ENCODE measurements around the gene ARSA.
A peak's percentile ranks its signal among the peaks of the same experiment; 100 is the strongest.
"Not testable (repeated sequence)": the region's sequence is repeated elsewhere in the genome, so short reads cannot be mapped to it uniquely, and the experiment has no call there.

ARSA gene

GRCh38 chr22:50643021-50643820, 15.3 kb upstream of the ARSA start:
- not testable (repeated sequence) for H3K27ac ChIP-seq (ENCODE audit: low read depth, low read length); H3K4me1 ChIP-seq (ENCODE audit: insufficient read depth, low read length); H3K9me3 ChIP-seq (ENCODE audit: low read length); H3K36me3 ChIP-seq (ENCODE audit: insufficient read depth, low read length); H3K4me3 ChIP-seq (ENCODE audit: low read depth in 1 of 2, low read length in 2 of 2); H3K9ac ChIP-seq (ENCODE audit: low read length)
- H3K27me3 ChIP-seq (ENCODE audit: control insufficient read depth in 1 of 2, insufficient read depth in 2 of 2, low read length in 2 of 2): peaks cover 8 to 23% of the 10 kb centered on the region in 2 donors

DNA sequence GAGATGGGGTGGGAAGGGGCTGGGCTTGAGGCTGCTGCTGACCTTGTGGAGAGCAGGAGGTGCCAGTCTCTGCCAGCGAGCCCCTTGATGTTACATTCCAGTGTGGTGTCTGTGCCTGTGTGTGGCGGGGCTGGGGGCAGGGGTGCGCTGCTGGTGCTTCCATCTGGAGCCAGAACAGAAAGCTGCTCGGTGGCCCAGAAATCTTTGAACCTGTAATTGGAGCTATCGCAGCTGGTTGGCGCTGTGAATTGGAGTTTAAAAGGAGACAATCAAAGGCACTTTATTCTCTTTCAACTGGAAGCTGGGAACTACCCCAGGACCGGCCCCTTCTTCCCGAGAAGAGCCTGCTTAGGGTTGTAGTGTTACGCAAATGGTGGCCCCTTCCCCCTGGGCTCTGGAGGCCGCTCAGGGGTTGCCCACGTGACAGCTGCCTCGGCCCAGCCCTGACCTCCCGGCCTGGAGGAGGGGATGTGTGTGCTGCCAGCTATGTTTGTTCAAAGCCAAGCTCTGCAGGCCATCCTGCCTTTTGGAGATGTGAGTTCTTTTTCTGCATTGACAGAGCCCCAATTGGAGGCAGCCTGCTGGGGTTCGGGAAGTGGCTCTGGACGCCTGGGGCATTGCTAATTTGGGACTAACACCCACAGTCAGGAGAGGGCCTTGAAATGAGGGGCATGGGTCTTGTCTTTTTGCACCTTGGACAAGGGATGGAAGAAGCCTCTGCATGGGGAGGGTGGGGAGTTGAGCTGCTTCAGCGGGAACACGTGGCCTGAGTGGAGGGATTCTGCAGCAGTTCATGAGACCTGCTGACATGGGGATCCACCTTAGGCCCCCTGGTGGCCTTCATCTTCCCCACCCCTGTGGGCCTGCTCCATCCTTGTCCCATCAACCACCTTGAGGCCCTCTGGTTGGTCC, 14.0 kb upstream of the ARSA start:
- H3K9ac ChIP-seq (ENCODE audit: low read length): no peak overlapping the region
- H3K4me1 ChIP-seq (ENCODE audit: insufficient read depth, low read length): no peaks in the 10 kb centered on the region
- peaks cover 8 to 23% of the 10 kb centered on the region in 2 donors for H3K27me3 ChIP-seq (ENCODE audit: control insufficient read depth in 1 of 2, insufficient read depth in 2 of 2, low read length in 2 of 2)
- no peaks in the 10 kb centered on the region for H3K9me3 ChIP-seq (ENCODE audit: low read length)
- no peaks in the 10 kb centered on the region for H3K36me3 ChIP-seq (ENCODE audit: insufficient read depth, low read length)
- H3K4me3 ChIP-seq (ENCODE audit: low read depth in 1 of 2, low read length in 2 of 2): no peak overlapping the region
- no peak overlapping the region for H3K27ac ChIP-seq (ENCODE audit: low read depth, low read length)

GRCh38 chr22:50640857-50641647, 13.1 kb upstream of the ARSA start:
- H3K4me3 ChIP-seq (ENCODE audit: low read depth in 1 of 2, low read length in 2 of 2): no peak overlapping the region
- no peaks in the 10 kb centered on the region for H3K9me3 ChIP-seq (ENCODE audit: low read length)
- no peaks in the 10 kb centered on the region for H3K4me1 ChIP-seq (ENCODE audit: insufficient read depth, low read length)
- no peak overlapping the region for H3K27ac ChIP-seq (ENCODE audit: low read depth, low read length)
- H3K27me3 ChIP-seq (ENCODE audit: control insufficient read depth in 1 of 2, insufficient read depth in 2 of 2, low read length in 2 of 2): peaks cover 8 to 23% of the 10 kb centered on the region in 2 donors
- H3K36me3 ChIP-seq (ENCODE audit: insufficient read depth, low read length): no peaks in the 10 kb centered on the region
- H3K9ac ChIP-seq (ENCODE audit: low read length): no peak overlapping the region

- H3K27ac ChIP-seq (ENCODE audit: low read depth, low read length); H3K9me3 ChIP-seq (ENCODE audit: low read length); H3K4me3 ChIP-seq (ENCODE audit: low read depth in 1 of 2, low read length in 2 of 2); H3K36me3 ChIP-seq (ENCODE audit: insufficient read depth, low read length); H3K9ac ChIP-seq (ENCODE audit: low read length); H3K4me1 ChIP-seq (ENCODE audit: insufficient read depth, low read length): not testable (repeated sequence)
- peaks cover 7 to 23% of the 10 kb centered on the region in 2 donors for H3K27me3 ChIP-seq (ENCODE audit: control insufficient read depth in 1 of 2, insufficient read depth in 2 of 2, low read length in 2 of 2)
Observed at GRCh38 chr22:50640296-50640695, 12.3 kb upstream of the ARSA start.

GRCh38 chr22:50635591-50635990, 7.6 kb upstream of the ARSA start:
- Histone ChIP-seq H3K9ac (ENCODE audit: low read length) (no peak overlapping the region), H3K4me1 (ENCODE audit: insufficient read depth, low read length) (no peaks in the 10 kb centered on the region), H3K27ac (ENCODE audit: low read depth, low read length) (no peak overlapping the region), H3K36me3 (ENCODE audit: insufficient read depth, low read length) (no peaks in the 10 kb centered on the region), H3K4me3 (ENCODE audit: low read depth in 1 of 2, low read length in 2 of 2) (no peak overlapping the region), H3K9me3 (ENCODE audit: low read length) (no peaks in the 10 kb centered on the region), H3K27me3 (ENCODE audit: control insufficient read depth in 1 of 2, insufficient read depth in 2 of 2, low read length in 2 of 2) (no peaks in the 10 kb centered on the region)

DNA sequence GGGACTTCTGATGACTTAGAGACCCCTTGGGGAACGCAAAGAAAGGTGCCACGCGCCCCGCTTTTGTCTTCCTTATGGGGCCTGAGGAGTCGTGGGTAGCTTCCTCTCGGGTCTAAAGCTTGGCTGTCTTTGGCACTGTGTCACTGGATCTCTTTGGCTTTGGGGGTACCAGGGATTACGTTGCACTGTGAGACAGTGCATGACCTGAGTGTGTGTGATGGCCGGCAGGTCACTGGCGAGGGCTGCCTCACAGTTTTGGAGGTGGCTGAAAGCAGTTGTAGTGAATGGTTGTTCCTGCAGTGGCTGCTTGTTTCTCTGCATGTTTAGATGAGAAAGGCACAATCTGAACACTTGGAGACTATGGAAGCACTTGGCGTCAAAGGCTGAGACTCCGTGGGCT, 5.8 kb upstream of the ARSA start:
- Histone ChIP-seq H3K9me3 (ENCODE audit: low read length) (no peaks in the 10 kb centered on the region), H3K27me3 (ENCODE audit: control insufficient read depth in 1 of 2, insufficient read depth in 2 of 2, low read length in 2 of 2) (no peaks in the 10 kb centered on the region), H3K4me1 (ENCODE audit: insufficient read depth, low read length) (peaks cover 4% of the 10 kb centered on the region), H3K4me3 (ENCODE audit: low read depth in 1 of 2, low read length in 2 of 2) (no peak overlapping the region), H3K36me3 (ENCODE audit: insufficient read depth, low read length) (no peaks in the 10 kb centered on the region), H3K27ac (ENCODE audit: low read depth, low read length) (no peak overlapping the region), H3K9ac (ENCODE audit: low read length) (no peak overlapping the region)

GRCh38 chr22:50633086-50633485, 5.1 kb upstream of the ARSA start:
- Histone ChIP-seq H3K9me3 (ENCODE audit: low read length) (no peaks in the 10 kb centered on the region), H3K36me3 (ENCODE audit: insufficient read depth, low read length) (no peaks in the 10 kb centered on the region), H3K27me3 (ENCODE audit: control insufficient read depth in 1 of 2, insufficient read depth in 2 of 2, low read length in 2 of 2) (no peaks in the 10 kb centered on the region), H3K27ac (ENCODE audit: low read depth, low read length) (no peak overlapping the region), H3K4me3 (ENCODE audit: low read depth in 1 of 2, low read length in 2 of 2) (no peak overlapping the region), H3K4me1 (ENCODE audit: insufficient read depth, low read length) (peaks cover 8% of the 10 kb centered on the region), H3K9ac (ENCODE audit: low read length) (no peak overlapping the region)

DNA sequence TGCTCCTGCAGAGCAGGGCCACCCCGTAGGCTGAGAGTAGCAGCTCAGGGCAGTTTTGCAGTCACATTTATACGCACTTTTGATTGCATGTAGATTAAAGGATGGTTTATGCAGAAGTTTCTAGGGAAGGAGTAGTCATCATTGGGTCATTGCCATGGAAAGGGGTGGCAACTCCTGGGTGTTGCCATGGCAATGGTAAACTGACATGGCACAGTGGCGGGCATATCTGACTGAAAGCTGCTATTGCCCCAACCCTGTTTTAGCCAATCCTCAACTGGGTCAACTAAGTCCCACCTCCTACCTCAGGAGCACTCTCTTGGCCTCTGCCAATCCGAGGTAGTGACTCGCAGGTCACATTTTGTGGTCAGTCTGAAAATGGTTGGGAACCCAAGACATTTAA, 2.4 kb upstream of the ARSA start:
- Histone ChIP-seq H3K9me3 (ENCODE audit: low read length) (no peaks in the 10 kb centered on the region), H3K36me3 (ENCODE audit: insufficient read depth, low read length) (no peaks in the 10 kb centered on the region), H3K9ac (ENCODE audit: low read length) (no peak overlapping the region), H3K4me3 (ENCODE audit: low read depth in 1 of 2, low read length in 2 of 2) (no peak overlapping the region), H3K27ac (ENCODE audit: low read depth, low read length) (no peak overlapping the region), H3K27me3 (ENCODE audit: control insufficient read depth in 1 of 2, insufficient read depth in 2 of 2, low read length in 2 of 2) (no peaks in the 10 kb centered on the region), H3K4me1 (ENCODE audit: insufficient read depth, low read length) (peaks cover 14% of the 10 kb centered on the region)

DNA sequence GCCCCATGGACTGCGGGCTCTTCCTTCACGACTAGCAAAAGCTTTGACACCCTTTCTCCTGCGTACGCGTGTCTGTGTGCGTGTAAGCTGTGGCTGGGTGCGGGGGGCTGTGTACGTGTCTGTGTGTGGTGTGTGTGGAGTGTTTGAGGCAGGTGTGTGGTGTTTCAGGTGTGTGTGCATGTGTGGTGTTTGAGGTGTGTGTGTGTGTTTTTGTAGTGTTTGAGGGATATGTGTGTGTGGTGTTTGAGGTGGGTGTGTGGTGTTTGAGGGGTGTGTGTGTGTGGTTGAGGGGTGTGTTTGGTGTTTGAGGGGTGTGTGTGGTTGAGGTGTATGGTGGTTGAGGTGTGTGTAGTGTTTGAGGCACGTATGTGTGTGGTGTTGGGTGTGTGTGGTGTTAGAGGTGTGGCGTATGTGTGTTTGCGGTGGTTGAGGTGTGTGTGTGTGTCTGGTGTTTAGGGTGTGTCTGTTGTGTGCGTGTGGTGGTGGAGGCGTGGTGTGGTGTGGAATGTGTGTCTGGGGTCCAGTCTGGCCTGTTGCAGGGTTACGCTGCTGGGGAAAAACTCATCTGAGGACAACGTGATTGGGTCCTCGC, 687 bp upstream of the ARSA start:
- peak overlapping the region; percentile 56 to 97 for H3K4me3 ChIP-seq (ENCODE audit: low read depth in 1 of 2, low read length in 2 of 2)
- H3K4me1 ChIP-seq (ENCODE audit: insufficient read depth, low read length): peaks cover 14% of the 10 kb centered on the region
- H3K9me3 ChIP-seq (ENCODE audit: low read length): no peaks in the 10 kb centered on the region
- peak overlapping the region; percentile 72 for H3K9ac ChIP-seq (ENCODE audit: low read length)
- no peaks in the 10 kb centered on the region for H3K27me3 ChIP-seq (ENCODE audit: control insufficient read depth in 1 of 2, insufficient read depth in 2 of 2, low read length in 2 of 2)
- H3K27ac ChIP-seq (ENCODE audit: low read depth, low read length): peak overlapping the region; percentile 74
- H3K36me3 ChIP-seq (ENCODE audit: insufficient read depth, low read length): no peaks in the 10 kb centered on the region

GRCh38 chr22:50626850-50627641, 906 bp downstream of the ARSA start:
- Histone ChIP-seq H3K27ac (ENCODE audit: low read depth, low read length) (peak overlapping the region; percentile 84), H3K36me3 (ENCODE audit: insufficient read depth, low read length) (no peaks in the 10 kb centered on the region), H3K27me3 (ENCODE audit: control insufficient read depth in 1 of 2, insufficient read depth in 2 of 2, low read length in 2 of 2) (no peaks in the 10 kb centered on the region), H3K4me1 (ENCODE audit: insufficient read depth, low read length) (peaks cover 14% of the 10 kb centered on the region), H3K9ac (ENCODE audit: low read length) (no peak overlapping the region), H3K9me3 (ENCODE audit: low read length) (no peaks in the 10 kb centered on the region), H3K4me3 (ENCODE audit: low read depth in 1 of 2, low read length in 2 of 2) (peak overlapping the region; percentile 72 to 76)

Data from muscle layer of colon (tissue), 2 donors.